ENCODE results near the gene CTNNB1. TPM values are rescaled to one million over a fixed set of nuclear protein-coding genes. Genes with fewer than 3 reads are reported as not detected.

CTNNB1 gene
- total RNA-seq (2014; rRNA removed; shearing (Covaris generic)), result 247 and 292 TPM in 2 replicates

GRCh38 chr3:41198950-41199865 is at the start of gene CTNNB1:
Gene CTNNB1, plus strand, starts transcription at chr3:41199505. Its CDS starts 24,564 bp downstream, at chr3:41224069.
- DNase-seq (ENCODE audit: low spot score), result peak; percentile 87
- in situ Hi-C loops (cut with HindIII; ENCODE audit: low sequenced_read_pairs), result no loop called here

DNA sequence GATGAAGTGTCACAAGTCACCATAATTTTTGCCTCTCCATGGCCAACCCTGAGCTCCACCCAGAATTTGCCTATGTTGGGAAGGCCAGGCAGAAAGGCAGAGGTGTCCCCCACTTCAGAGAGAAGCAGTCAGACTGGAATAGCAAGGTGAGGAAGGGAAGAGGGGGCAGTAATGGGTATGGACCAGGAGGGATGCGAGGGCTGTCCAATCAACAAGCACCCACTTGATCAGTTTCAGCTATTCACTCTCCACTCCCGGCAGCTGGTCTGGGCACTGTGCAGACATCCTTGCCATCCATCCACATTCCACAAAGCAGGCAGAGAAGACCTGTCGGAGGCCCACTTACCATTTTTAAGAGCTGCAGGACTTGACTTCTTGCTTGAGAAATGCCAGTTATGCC is 43.5 kb upstream of the CTNNB1 start:
- in situ Hi-C loops (cut with HindIII; ENCODE audit: low sequenced_read_pairs), result no loop called here
- no peak for DNase-seq (ENCODE audit: low spot score)

- no peak for DNase-seq (ENCODE audit: low spot score)
- in situ Hi-C loops (cut with HindIII; ENCODE audit: low sequenced_read_pairs), result no loop called here
Measured at GRCh38 chr3:41158947-41159346, 40.4 kb upstream of the CTNNB1 start.

GRCh38 chr3:41159588-41160189 is 39.6 kb upstream of the CTNNB1 start:
- in situ Hi-C loops (cut with HindIII; ENCODE audit: low sequenced_read_pairs), result no loop called here

DNA sequence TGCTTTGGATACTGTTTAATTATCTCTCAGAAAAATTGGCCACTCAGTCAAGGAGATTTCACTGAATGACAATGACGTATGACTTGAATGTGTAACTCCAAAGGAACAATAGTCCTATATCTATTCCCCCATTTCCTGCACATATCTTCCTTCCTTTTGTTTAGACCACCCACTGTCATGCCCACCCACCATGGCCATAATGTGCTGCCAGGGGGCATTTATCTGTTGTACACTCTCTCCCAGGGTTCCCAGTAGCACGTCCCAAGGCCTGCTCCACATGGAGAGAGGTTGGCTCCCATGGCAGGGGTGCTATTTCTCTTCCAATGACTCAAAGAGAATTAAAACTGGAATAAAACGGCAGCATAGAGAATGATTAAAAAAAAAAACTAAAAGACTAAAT is 36.8 kb upstream of the CTNNB1 start:
- no peak for DNase-seq (ENCODE audit: low spot score)
- in situ Hi-C loops (cut with HindIII; ENCODE audit: low sequenced_read_pairs), result no loop called here

More at GRCh38 chr3:41159588-41160189, 39.6 kb upstream of the CTNNB1 start:
- DNase-seq (ENCODE audit: low spot score), result no peak

GRCh38 chr3:41163006-41163405 is 36.3 kb upstream of the CTNNB1 start:
- no peak for DNase-seq (ENCODE audit: low spot score)
- in situ Hi-C loops (cut with HindIII; ENCODE audit: low sequenced_read_pairs), result no loop called here

- in situ Hi-C loops (cut with HindIII; ENCODE audit: low sequenced_read_pairs), result no loop called here
- DNase-seq (ENCODE audit: low spot score), result no peak
Measured at GRCh38 chr3:41163421-41163820, 35.9 kb upstream of the CTNNB1 start.

DNA sequence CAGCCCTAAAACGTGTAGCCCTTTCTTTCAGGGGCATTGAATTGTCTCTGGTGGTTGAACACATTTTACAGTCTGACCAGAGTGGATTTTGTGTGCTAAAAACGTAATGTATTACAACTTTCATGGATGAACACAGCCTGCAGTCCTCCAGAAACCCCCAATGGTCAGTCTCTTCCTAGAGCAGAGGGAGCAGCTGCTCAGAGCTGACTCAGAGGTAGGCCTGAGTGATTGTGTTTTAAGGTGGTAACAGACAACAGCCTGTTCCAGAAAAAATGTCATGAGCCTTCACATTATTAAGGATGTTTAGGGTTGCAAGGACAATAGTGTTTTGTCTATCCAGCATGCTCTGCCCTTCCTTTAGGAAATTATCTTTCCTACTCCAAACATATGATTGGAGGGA is 34.5 kb upstream of the CTNNB1 start:
- DNase-seq (ENCODE audit: low spot score), result no peak
- in situ Hi-C loops (cut with HindIII; ENCODE audit: low sequenced_read_pairs), result no loop called here

DNA sequence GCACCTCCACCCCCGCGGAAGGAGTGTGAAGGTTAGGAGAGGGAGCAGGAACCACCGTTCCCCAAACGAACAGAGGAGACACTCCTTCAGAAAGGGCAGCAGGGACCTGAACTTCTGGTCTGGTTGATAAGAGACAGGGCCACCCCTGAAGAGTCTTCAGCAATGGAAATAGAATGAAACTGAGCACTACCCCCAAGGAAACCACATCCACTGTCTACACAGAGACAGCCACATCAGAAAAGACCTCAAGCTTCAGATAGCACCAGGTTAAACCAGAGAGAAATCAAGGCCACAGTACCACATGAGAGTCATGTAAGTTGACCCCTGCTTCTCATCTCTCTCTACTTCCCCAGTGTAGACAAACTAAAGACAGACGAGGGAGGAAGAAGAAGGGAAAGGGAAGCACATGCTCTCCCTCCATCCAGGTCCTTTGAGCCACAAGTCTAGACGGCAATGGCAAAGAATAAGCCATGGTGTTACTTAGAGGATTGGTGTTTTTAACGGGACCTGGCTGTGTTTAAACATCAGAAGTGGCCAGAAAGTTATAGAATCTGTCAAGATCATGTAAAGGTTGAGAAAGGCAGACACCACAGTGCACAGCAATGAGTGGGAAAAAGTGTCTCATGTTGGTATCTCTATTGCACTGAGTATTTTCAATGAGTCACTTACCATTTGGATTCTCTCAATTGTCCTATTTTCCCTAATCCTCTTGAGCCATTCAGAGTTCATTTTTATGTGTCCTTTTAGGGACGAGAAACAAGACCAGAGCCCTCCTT is 31.4 kb upstream of the CTNNB1 start:
- no peak for DNase-seq (ENCODE audit: low spot score)
- in situ Hi-C loops (cut with HindIII; ENCODE audit: low sequenced_read_pairs), result no loop called here

DNA sequence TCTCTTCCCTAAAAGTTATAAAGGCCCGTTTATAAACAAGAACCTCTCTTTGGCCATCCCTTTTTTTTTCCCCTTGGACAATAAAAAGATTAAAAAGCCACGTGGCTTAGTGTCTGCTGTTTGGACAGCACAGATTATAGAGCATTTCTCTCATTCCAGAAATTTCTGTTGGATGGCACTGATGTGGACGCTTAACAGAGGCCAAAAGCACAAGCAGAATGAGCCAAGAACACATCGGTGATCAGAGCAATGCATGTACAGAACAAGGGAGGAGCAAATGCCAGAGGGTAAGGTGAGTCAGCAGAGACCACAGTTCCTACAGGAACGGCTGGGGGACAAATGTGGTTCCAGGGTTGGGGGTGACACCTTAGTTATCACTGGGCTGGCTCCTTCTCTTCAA is 30.3 kb upstream of the CTNNB1 start:
- in situ Hi-C loops (cut with HindIII; ENCODE audit: low sequenced_read_pairs), result no loop called here
- no peak for DNase-seq (ENCODE audit: low spot score)

DNA sequence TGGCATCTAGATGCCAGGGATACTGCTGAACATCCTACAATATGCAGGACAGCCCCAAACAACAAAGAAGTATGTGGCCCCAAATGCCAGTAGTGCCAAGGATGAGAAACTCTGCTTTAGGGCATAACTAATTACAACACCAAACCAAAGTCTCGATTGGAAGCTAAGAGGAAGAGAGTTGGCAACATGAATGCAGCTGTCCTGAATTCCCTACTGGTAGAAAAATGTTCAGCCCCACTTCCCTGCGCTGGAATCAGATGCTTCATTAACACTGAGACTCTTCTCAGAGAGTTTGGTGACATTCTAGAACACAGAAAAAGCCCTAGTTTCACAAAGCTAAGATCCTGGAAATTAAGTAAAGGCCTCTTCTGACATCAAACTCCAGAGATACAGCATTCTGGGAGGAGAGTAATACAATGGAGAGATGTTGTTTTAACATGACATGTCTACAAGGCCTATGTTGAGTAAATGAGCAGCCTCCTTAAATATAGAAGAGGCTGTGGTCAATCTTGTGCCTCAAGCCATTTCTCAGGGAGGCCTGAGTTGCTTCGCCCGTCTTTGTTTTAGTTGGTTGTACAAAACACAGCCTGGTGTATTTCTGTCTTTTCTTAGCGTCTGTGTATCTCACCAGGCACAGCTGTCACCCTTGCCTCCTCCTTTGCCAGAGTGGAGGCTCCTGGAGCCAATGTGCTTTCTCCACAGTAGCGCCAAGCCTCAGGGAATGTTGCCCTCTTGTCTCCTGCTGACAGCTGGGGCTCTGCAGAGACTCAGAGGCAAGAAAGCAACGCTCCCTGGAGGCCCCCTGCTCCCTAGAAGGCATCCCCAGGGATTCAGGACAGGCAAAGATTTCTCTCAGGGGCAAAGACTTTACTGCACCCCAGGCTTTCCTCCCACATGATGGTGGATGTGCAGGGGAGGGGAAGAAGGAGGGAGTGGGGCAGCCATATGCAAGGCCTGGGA is 25.1 kb upstream of the CTNNB1 start:
- in situ Hi-C loops (cut with HindIII; ENCODE audit: low sequenced_read_pairs), result no loop called here
- DNase-seq (ENCODE audit: low spot score), result peak; percentile 37

DNA sequence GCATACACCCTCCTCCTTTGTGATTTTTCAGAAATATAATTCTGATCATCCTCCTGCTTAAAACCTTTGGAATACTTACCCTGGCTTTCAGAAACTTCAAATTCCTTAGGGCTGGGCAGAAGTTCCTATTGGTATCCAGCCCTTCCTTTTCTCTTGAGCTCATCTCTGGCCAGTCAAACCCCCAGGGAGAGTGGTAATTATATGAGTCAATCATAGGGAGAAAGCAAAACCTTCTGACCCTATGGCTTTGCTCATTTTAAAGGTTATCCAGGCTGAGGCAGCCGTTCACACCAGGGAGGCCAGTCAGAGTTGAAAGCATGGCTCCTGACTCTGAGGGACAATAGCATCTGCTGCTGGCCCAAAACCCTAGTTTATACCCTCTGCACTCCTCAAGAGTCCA is 23.9 kb upstream of the CTNNB1 start:
- DNase-seq (ENCODE audit: low spot score), result no peak
- in situ Hi-C loops (cut with HindIII; ENCODE audit: low sequenced_read_pairs), result no loop called here

DNA sequence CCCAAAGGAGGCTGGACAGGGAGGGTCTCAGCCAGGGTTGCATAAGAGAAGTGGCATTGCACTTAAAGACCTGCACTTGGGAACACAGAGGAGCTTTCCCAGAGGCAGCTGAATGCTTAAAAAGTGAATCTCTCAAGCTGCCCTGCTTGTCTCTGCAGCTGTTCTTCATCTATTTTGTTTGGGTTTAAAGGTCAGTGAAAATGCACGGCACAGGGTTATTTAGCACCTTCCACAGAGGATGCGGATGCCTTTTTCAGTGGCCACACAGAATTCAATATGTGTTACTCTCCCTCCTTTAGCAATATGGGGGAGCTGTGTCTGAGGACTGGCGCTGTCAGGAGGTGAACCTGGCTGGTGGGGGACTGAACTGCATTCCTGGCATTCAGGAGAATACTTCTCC is 22.7 kb upstream of the CTNNB1 start:
- in situ Hi-C loops (cut with HindIII; ENCODE audit: low sequenced_read_pairs), result no loop called here
- DNase-seq (ENCODE audit: low spot score), result no peak

DNA sequence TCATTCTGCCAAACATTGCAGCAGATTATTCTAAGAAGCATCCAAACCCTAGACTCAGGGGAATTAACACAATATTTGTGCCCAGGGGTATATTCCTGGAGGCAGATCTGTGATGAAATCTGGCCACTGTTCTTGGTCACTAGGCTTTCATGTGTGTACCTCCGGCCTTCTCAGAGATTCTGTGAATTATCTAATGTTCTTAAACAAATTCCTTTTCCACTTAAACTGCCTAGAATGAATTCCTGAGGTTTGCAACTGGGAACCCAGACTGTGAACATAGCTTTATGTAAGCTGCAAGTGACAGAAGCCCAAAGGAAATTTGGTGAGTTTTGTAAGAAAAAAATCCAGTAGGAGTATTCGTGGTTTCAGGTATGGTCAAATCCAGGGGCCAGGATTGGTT is 20.7 kb upstream of the CTNNB1 start:
- in situ Hi-C loops (cut with HindIII; ENCODE audit: low sequenced_read_pairs), result no loop called here
- no peak for DNase-seq (ENCODE audit: low spot score)

DNA sequence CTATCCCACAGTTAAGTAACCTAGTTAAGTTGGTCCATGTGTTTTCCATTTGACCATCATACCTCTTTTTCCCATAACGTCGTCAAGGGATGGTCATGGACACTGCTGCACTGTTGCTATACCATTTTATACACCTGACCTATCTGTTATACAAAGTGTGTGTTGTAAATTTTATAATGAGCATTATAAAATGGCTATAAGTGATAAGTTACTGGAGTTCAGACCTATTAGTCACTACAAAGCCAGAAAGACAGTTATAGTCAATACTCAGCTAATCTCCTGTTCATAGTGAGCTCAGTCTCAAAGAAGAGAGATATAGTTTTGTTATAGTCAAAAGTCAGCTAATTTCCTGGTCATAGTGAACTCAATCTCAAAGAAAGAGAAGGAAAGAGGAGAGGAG is 18.9 kb upstream of the CTNNB1 start:
- DNase-seq (ENCODE audit: low spot score), result no peak
- in situ Hi-C loops (cut with HindIII; ENCODE audit: low sequenced_read_pairs), result no loop called here

DNA sequence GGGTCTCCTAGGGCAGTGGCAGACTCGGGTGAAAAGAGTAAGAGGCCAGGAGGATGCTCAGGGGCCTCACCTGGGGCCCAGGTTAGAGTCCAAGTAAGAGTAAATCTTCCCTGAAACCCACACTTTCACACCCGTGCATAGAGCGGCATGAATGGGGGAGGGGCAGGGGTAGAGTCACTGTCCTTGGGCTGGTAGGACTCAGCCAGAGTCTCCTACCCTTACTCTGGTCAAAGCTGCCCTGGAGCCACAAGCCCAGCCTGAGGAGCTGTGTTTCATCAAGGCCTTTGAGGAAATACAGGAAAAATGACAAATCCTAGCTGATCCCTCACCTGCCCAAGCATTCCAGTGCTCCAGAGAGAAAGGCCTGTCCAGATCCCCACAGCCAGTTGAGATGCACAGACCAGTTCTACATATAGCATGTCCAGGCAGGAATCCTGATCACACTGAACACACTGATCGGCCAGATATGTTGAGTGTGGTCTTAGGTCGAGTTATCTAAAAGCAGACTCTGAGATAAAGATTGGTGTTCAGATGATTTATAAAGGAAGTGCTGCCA is 16.7 kb upstream of the CTNNB1 start:
- no peak for DNase-seq (ENCODE audit: low spot score)
- in situ Hi-C loops (cut with HindIII; ENCODE audit: low sequenced_read_pairs), result no loop called here

- in situ Hi-C loops (cut with HindIII; ENCODE audit: low sequenced_read_pairs), result no loop called here
- no peak for DNase-seq (ENCODE audit: low spot score)
Measured at GRCh38 chr3:41184394-41184793, 14.9 kb upstream of the CTNNB1 start.

DNA sequence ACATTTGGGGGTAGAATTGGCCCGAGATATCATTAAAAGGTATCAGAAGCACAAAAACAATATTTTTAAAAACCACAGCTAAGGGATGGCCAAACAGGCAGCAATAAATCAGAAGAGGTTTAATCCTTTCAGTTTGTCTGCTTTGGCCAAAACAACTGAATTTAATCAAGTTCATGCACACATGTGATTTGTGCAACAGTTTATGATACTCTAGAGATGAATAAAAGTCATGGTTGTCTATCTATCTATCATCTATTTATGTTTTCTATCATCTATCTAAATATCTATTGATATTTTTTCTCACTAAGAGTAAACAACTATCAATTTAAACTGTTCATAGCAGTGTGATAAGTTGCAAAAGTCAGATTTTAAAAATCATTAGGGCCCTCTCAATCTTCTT is 13.0 kb upstream of the CTNNB1 start:
- DNase-seq (ENCODE audit: low spot score), result no peak
- in situ Hi-C loops (cut with HindIII; ENCODE audit: low sequenced_read_pairs), result no loop called here

DNA sequence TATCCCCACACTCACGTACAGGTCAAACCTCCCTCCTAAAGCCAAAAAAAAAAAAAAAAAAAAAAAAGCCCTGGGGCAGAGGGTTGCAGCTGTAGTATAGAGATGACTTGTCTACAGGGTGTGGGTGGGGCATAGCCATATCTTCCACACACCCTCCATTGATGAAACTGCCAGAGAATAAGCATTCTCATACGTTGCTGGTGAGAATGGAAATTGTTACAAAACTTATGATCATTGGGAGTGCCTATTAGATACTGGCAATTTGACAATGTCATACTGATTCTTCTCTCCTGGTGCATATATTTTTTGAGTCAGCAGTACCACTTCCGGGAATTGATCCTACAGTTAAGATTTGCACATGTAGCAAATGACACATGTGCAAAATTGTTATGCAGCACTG is 11.0 kb upstream of the CTNNB1 start:
- in situ Hi-C loops (cut with HindIII; ENCODE audit: low sequenced_read_pairs), result no loop called here

More for the DNA sequence above, 11.0 kb upstream of the CTNNB1 start:
- no peak for DNase-seq (ENCODE audit: low spot score)
